D721Med (cell line): ENCODE results near the gene CCDC8.
"Not testable (repeated sequence)": the region's sequence is repeated elsewhere in the genome, so short reads cannot be mapped to it uniquely, and the experiment has no call there.

ENCODE experiments used
- DNase-seq: peaks from one replicate; pipeline ENCODE4 v3.0.0; 2011; ENCODE audit warnings: low spot score; ENCODE audit not compliant: insufficient read length
- FAIRE-seq: peaks from 2 replicates; lab custom pipeline; 2011; peaks lifted over from hg19 to GRCh38; lab: Jason Lieb, UNC
- TF ChIP-seq, protein P1 (sequence below): IDR thresholded peaks from 2 replicates; pipeline ENCODE4 v1.5.1; 2012; ENCODE audit warnings: mild to moderate bottlenecking, control low read depth; ENCODE audit not compliant: insufficient read depth; ENCODE audit errors: missing control alignments

CCDC8 gene

GRCh38 chr19:46447006-46447405 is 33.6 kb upstream of the CCDC8 start:
- TF ChIP-seq, protein P1, sequence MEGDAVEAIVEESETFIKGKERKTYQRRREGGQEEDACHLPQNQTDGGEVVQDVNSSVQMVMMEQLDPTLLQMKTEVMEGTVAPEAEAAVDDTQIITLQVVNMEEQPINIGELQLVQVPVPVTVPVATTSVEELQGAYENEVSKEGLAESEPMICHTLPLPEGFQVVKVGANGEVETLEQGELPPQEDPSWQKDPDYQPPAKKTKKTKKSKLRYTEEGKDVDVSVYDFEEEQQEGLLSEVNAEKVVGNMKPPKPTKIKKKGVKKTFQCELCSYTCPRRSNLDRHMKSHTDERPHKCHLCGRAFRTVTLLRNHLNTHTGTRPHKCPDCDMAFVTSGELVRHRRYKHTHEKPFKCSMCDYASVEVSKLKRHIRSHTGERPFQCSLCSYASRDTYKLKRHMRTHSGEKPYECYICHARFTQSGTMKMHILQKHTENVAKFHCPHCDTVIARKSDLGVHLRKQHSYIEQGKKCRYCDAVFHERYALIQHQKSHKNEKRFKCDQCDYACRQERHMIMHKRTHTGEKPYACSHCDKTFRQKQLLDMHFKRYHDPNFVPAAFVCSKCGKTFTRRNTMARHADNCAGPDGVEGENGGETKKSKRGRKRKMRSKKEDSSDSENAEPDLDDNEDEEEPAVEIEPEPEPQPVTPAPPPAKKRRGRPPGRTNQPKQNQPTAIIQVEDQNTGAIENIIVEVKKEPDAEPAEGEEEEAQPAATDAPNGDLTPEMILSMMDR = no peak
- DNase-seq (no peak), FAIRE-seq (no peak)

GRCh38 chr19:46446021-46446420 is 32.7 kb upstream of the CCDC8 start:
- DNase-seq = no peak
- TF ChIP-seq, protein P1 = no peak
- FAIRE-seq = no peak

DNA sequence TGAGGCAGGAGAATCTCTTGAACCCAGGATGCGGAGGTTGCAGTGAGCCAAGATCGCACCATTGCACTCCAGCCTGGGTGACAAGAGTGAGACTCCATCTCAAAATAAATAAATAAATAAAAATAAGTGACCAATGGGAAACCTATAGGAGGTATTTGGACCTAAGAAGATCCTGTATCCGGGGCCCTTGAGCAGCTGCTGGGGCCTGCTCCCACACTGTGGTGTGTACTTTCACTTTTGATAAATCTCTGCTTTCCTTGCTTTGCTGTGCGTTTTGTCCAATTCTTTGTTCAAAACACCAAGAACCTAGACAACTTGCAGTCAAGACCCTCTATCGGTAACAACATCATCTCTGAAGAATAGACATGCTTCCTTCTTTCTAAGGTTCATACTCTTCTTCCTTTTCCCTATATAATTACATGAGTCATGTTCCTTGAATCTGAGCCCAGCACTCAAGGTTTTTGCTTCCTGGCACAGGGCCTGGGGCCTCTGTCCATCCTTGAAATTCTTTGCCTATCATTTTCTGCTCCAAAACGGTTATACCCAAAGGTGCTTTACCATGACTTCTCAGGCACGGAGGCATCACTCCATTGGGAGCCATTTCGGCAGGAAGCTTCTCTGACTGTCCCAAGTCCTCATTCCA is 29.6 kb upstream of the CCDC8 start:
- FAIRE-seq (no peak), DNase-seq (no peak)
- TF ChIP-seq, protein P1 = no peak

- TF ChIP-seq, protein P1 = no peak
These were observed 28.5 kb upstream of the CCDC8 start for GRCh38 chr19:46441866-46442265.

DNA sequence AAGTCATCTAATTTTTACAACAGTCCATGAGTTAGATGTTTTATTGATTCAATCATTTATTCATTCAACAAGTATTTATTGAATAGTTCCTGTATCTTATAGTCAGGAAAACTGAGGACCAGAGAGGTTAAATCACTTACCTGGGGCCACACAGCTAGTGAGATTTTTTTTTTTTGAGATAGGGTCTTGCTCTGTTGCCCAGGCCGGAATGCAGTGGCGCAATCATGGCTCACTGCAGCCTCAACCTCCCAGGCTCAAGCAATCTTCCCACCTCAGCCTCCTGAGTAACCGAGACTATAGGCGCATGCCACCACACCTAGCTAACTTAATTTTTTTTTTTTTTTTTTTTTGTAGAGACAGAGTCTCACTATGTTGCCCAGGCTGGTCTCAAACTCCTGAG is 22.3 kb upstream of the CCDC8 start:
- not testable (repeated sequence) for FAIRE-seq, DNase-seq

More at GRCh38 chr19:46441866-46442265, 28.5 kb upstream of the CCDC8 start:
- FAIRE-seq (no peak), DNase-seq (no peak)

DNA sequence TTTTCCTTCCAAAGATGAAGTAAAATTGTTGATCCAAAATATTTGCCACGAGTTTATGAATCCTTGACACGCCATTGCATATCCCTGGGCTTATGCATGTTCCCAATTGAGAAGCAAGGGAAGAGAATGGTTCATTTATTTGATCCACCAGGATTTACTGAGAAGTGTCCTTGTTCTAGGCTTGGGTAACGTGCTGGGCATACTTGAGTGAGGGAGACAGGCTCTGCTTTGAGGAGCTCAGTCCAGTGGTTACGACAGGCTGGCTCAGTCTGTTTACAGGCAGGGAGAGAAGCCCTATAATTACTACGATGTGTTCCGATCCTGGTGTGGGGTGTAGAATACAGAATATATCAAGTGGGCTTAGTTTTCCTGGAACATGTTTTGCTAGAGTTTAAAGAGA is 21.6 kb upstream of the CCDC8 start:
- no peak for DNase-seq
- TF ChIP-seq, protein P1 = no peak
- FAIRE-seq = no peak

DNA sequence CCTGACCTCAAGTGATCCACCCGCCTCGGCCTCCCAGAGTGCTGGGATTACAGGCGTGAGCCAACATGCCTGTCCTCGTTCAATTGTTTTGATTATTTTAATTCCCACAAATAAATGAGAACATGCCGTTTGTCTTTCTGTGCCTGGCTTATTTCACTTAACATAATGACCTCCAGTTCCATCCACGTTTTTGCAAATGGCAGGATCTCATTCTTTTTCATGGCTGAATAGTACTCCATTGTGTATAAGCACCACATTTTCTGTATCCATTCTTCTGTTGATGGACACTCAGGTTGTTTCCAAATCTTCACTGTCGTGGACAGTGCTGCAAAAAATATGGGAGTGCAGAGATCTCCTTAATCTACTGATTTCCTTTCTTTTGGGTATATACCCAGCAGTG is 20.1 kb upstream of the CCDC8 start:
- not testable (repeated sequence) for DNase-seq, FAIRE-seq

- FAIRE-seq (no peak), DNase-seq (no peak)
- TF ChIP-seq, protein P1 = peak; percentile 15
These were observed 18.5 kb upstream of the CCDC8 start for GRCh38 chr19:46431824-46432223.
